ENCODE results near the gene WAPL. TPM values are rescaled to one million over a fixed set of nuclear protein-coding genes. Genes with fewer than 3 reads are reported as not detected.

Gene WAPL
- total and polyA plus RNA-seq, 2 of the 4 experiments (the other 2 are of a cell fraction) = 11.5 to 31.7 TPM

DNA sequence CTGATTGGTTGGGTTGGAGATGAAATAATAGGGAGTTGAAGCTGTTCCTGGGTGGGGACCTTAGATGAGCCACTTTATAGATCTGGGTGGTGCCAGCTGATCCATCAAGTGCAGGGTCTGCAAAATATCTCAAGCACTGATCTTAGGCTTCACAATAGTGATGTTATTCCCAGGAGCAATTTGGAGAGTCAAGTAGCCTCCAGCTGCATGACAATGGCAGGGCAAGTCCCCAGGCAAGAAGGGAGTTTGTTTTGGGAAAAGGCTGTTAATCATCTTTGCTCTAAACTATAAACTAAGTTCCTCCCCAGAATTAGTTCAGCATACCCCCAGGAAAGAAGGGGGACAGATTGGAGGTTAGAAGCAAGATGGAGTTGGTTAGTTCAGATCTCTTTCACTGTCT is 47.7 kb upstream of the WAPL start:
- H2AK9ac ChIP-seq (replicated peaks; ENCODE audit: low read depth, low read length, poor library complexity) = no peak overlapping the region
- H3K79me1 ChIP-seq (ENCODE audit: low read depth in 1 of 2, low read length in 2 of 2) = no peaks in the 10 kb centered on the region
- no peak overlapping the region for H3K4me2 ChIP-seq (ENCODE audit: low read depth, low read length)
- in situ Hi-C loops (cut with MboI; ENCODE audit: low sequenced_read_pairs) = no loop called here
- dilution Hi-C loops (cut with HindIII; ENCODE audit: low sequenced_read_pairs, unreplicated experiment) = no loop called here
- no peak overlapping the region for H4K91ac ChIP-seq (ENCODE audit: insufficient read depth, low read depth, low read length)
- no TSS peak for BruUV-seq (replicated peaks)
- no peak overlapping the region for H3K4me3 ChIP-seq (ENCODE audit: insufficient read depth, low read depth, low read length)
- H4K20me1 ChIP-seq (ENCODE audit: insufficient read depth, low read length) = no peaks in the 10 kb centered on the region
- no peaks in the 10 kb centered on the region for H3K36me3 ChIP-seq (ENCODE audit: control insufficient read depth, insufficient read depth, low read length)
- no peak overlapping the region for H2AK5ac ChIP-seq (ENCODE audit: low read depth, low read length)
- H4K8ac ChIP-seq (ENCODE audit: low read depth in 2 of 2, low read length in 2 of 2) = no peak overlapping the region
- peaks cover 6% of the 10 kb centered on the region; the same call in 1 of the 2 replicates for H3K9me3 ChIP-seq (ENCODE audit: control insufficient read depth, insufficient read depth, low read length)
- no peak overlapping the region for H3K56ac ChIP-seq (ENCODE audit: extremely low read depth, insufficient read depth, low read length)
- H3K9me1 ChIP-seq (ENCODE audit: insufficient read depth, low read length) = no peaks in the 10 kb centered on the region
- H2BK20ac ChIP-seq (ENCODE audit: low read depth, low read length) = no peak overlapping the region
- H4K5ac ChIP-seq (ENCODE audit: low read depth, low read length) = no peak overlapping the region
- no peak for TF ChIP-seq MAZ (IDR thresholded peaks at IDR 0.05; ENCODE audit: borderline replicate concordance, low read depth, low read length)
- TF ChIP-seq RCOR1 (IDR thresholded peaks at IDR 0.05; ENCODE audit: insufficient replicate concordance, low read length) = no peak
- no peak for TF ChIP-seq FOS (IDR thresholded peaks at IDR 0.05; ENCODE audit: low read depth, low read length)
- TF ChIP-seq CEBPB (IDR thresholded peaks at IDR 0.05; ENCODE audit: low read depth, low read length) = no peak
- no peak for TF ChIP-seq MAFK (IDR thresholded peaks at IDR 0.05; ENCODE audit: low read depth, low read length)
- TF ChIP-seq, protein P1, sequence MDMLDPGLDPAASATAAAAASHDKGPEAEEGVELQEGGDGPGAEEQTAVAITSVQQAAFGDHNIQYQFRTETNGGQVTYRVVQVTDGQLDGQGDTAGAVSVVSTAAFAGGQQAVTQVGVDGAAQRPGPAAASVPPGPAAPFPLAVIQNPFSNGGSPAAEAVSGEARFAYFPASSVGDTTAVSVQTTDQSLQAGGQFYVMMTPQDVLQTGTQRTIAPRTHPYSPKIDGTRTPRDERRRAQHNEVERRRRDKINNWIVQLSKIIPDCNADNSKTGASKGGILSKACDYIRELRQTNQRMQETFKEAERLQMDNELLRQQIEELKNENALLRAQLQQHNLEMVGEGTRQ (IDR thresholded peaks at IDR 0.05; ENCODE audit: low read depth, low read length) = no peak
- no peak for TF ChIP-seq POLR2A (IDR thresholded peaks at IDR 0.05; ENCODE audit: low read depth, low read length)
- no peak for TF ChIP-seq SMC3 (IDR thresholded peaks at IDR 0.05; ENCODE audit: low read depth, low read length)
- TF ChIP-seq BHLHE40 (IDR thresholded peaks at IDR 0.05; ENCODE audit: low read depth, low read length) = no peak
- no peak for TF ChIP-seq MXI1 (IDR thresholded peaks at IDR 0.05; ENCODE audit: borderline replicate concordance, low read depth, low read length)
- TF ChIP-seq RFX5 (IDR thresholded peaks at IDR 0.05; ENCODE audit: low read depth, low read length) = no peak
- TF ChIP-seq NFE2L2 (IDR thresholded peaks at IDR 0.05; ENCODE audit: low read depth, low read length) = no peak
- TF ChIP-seq, protein P2, sequence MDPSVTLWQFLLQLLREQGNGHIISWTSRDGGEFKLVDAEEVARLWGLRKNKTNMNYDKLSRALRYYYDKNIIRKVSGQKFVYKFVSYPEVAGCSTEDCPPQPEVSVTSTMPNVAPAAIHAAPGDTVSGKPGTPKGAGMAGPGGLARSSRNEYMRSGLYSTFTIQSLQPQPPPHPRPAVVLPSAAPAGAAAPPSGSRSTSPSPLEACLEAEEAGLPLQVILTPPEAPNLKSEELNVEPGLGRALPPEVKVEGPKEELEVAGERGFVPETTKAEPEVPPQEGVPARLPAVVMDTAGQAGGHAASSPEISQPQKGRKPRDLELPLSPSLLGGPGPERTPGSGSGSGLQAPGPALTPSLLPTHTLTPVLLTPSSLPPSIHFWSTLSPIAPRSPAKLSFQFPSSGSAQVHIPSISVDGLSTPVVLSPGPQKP (IDR thresholded peaks at IDR 0.05; ENCODE audit: borderline replicate concordance, low read depth, low read length) = no peak
- no peak overlapping the region for H2BK120ac ChIP-seq (ENCODE audit: low read depth, low read length)
- ATAC-seq (ENCODE audit: low read depth) (no peak), DNase-seq (no peak)
- peaks cover 8% of the 10 kb centered on the region for H3K27me3 ChIP-seq (ENCODE audit: control insufficient read depth, insufficient read depth, low read length)
- H3K23ac ChIP-seq (ENCODE audit: low read depth, low read length) = no peak overlapping the region
- no peak overlapping the region for H3K14ac ChIP-seq (replicated peaks; ENCODE audit: low read depth, low read length)
- ChIA-PET POLR2A (ENCODE audit: unreplicated experiment) (no interaction called here), CTCF (no interaction called here)
- H2BK5ac ChIP-seq (ENCODE audit: low read depth, low read length, poor library complexity, severe bottlenecking) = no peak overlapping the region
- no peak overlapping the region for H3K27ac ChIP-seq (ENCODE audit: insufficient read depth, low read length)
- no peak overlapping the region for H3K4ac ChIP-seq (ENCODE audit: low read depth, low read length)
- no peak overlapping the region for H2AFZ ChIP-seq (replicated peaks; ENCODE audit: low read length, poor library complexity)
- intact Hi-C loops (cut with micrococcal nuclease) = no loop called here
- no peak overlapping the region for H3K18ac ChIP-seq (ENCODE audit: low read depth, low read length)
- no peak overlapping the region for H2BK15ac ChIP-seq (ENCODE audit: low read depth, low read length)
- no peaks in the 10 kb centered on the region for H3K4me1 ChIP-seq (ENCODE audit: control insufficient read depth, insufficient read depth, low read length)
- no peak overlapping the region for H3K9ac ChIP-seq (ENCODE audit: low read depth, low read length)

Measured in IMR-90 (cell line).